ENCODE data around the gene CBFA2T3.

The CBFA2T3 gene

GRCh38 chr16:88974080-88974915, 2.7 kb downstream of the CBFA2T3 start:
- DNase-seq = no peak

- DNase-seq = no peak
These were observed 3.5 kb downstream of the CBFA2T3 start for GRCh38 chr16:88973415-88974050.

GRCh38 chr16:88973007-88973410, 4.0 kb downstream of the CBFA2T3 start:
- no peak for DNase-seq

- no peak for DNase-seq
These were observed 4.7 kb downstream of the CBFA2T3 start for GRCh38 chr16:88972349-88972748.

- no peak for DNase-seq
These were observed 5.5 kb downstream of the CBFA2T3 start for GRCh38 chr16:88971371-88972097.

GRCh38 chr16:88970539-88971065, 6.4 kb downstream of the CBFA2T3 start:
- DNase-seq = no peak

GRCh38 chr16:88970050-88970449, 7.0 kb downstream of the CBFA2T3 start:
- DNase-seq = no peak

- DNase-seq = no peak
These were observed 7.6 kb downstream of the CBFA2T3 start for GRCh38 chr16:88969361-88969831.

GRCh38 chr16:88968589-88969280, 8.3 kb downstream of the CBFA2T3 start:
- no peak for DNase-seq

GRCh38 chr16:88967830-88968588, 9.0 kb downstream of the CBFA2T3 start:
- DNase-seq = no peak

- no peak for DNase-seq
These were observed 9.8 kb downstream of the CBFA2T3 start for GRCh38 chr16:88966986-88967829.

- DNase-seq = no peak
These were observed 11.1 kb downstream of the CBFA2T3 start for GRCh38 chr16:88965826-88966480.

- no peak for DNase-seq
These were observed 11.6 kb downstream of the CBFA2T3 start for GRCh38 chr16:88965411-88965810.

GRCh38 chr16:88964636-88965035, 12.4 kb downstream of the CBFA2T3 start:
- DNase-seq = no peak

- no peak for DNase-seq
These were observed 13.4 kb downstream of the CBFA2T3 start for GRCh38 chr16:88963583-88963982.

GRCh38 chr16:88962478-88963152, 14.4 kb downstream of the CBFA2T3 start:
- DNase-seq = no peak

- no peak for DNase-seq
These were observed 16.0 kb downstream of the CBFA2T3 start for GRCh38 chr16:88961011-88961410.

GRCh38 chr16:88960516-88960915, 16.5 kb downstream of the CBFA2T3 start:
- DNase-seq = no peak

- DNase-seq = no peak
These were observed 18.0 kb downstream of the CBFA2T3 start for GRCh38 chr16:88959022-88959421.
